Transverse colon (tissue), 4 donors: ENCODE measurements around the gene SLFN5. TPM values are rescaled to one million over a fixed set of nuclear protein-coding genes. Genes with fewer than 3 reads are reported as not detected.
"Not testable (repeated sequence)": the region's sequence is repeated elsewhere in the genome, so short reads cannot be mapped to it uniquely, and the experiment has no call there.

Experiments
- DNase-seq: peaks from one replicate; pipeline ENCODE4 v3.0.0-alpha.2; 2019
- H3K27ac ChIP-seq, 4 donors: fragments of 200-600 bp; sonication (generic); 2 replicates each; pipeline ENCODE4 v1.5.1; 2016 to 2018; ENCODE audit warnings: inconsistent platforms in 4 of 4
- H3K27me3 ChIP-seq: fragments of 200-600 bp; sonication (generic); 2 replicates; pipeline ENCODE4 v1.5.1; 2017; ENCODE audit warnings: inconsistent platforms
- H3K36me3 ChIP-seq, 4 donors: fragments of 200-600 bp; sonication (generic); 2 replicates each; pipeline ENCODE4 v1.5.1; 2017 to 2019; ENCODE audit warnings: inconsistent platforms in 4 of 4
- H3K4me1 ChIP-seq, 4 donors: fragments of 200-600 bp; sonication (generic); 2 replicates each; pipeline ENCODE4 v1.5.1; 2017 to 2020; ENCODE audit warnings: inconsistent platforms in 4 of 4
- H3K4me3 ChIP-seq, 4 donors: fragments of 200-600 bp; sonication (generic); 1 replicate in 1 of 4; 2 replicates in 3 of 4; pipeline versions ENCODE4 v1.5.1 to v1.6.1; 2017 to 2019; ENCODE audit warnings: inconsistent platforms in 4 of 4
- H3K9me3 ChIP-seq, 2 donors: fragments of 200-600 bp; sonication (generic); 2 replicates each; pipeline ENCODE4 v1.5.1; 2017 to 2019; ENCODE audit warnings: inconsistent platforms in 2 of 2
- EP300 ChIP-seq: sonication (generic); formaldehyde crosslinking; IDR thresholded peaks from one replicate; pipeline ENCODE4 v1.6.1; 2017; ENCODE audit warnings: antibody characterized with exemption, low read depth
- POLR2A ChIP-seq: fragments of 450-650 bp; IDR thresholded peaks from one replicate; pipeline ENCODE4 v1.6.1; 2016; ENCODE audit warnings: antibody characterized with exemption, mild to moderate bottlenecking, moderate library complexity
- POLR2AphosphoS5 ChIP-seq, 3 donors: sonication (generic); formaldehyde crosslinking; IDR thresholded peaks; one replicate each; pipeline ENCODE4 v1.6.1; 2016; ENCODE audit warnings: antibody characterized with exemption in 3 of 3
- WGBS, 2 donors: methylation state at CpG; one replicate each; pipeline ENCODE4 v1.1.5; 2018; ENCODE audit warnings: low coverage in 1 of 2; 5-methylcytosine and 5-hydroxymethylcytosine counted together
- in situ Hi-C, 4 donors: fragments of 200-750 bp; cut with MboI; loops; one replicate each; pipeline versions ENCODE4 v1.15.0 to v1.15.1; 2017; ENCODE audit warnings: low sequenced_read_pairs in 3 of 4, low pct_ligation_motif_present in 1 of 4, low pct_unique_long_range_greater_than_20kb in 1 of 4
- intact Hi-C: fragments of 100-400 bp; cut with DNase I; formaldehyde crosslinking; loops from one replicate; pipeline ENCODE4 v1.15.1; 2023; ENCODE audit warnings: low total_unique reads
- total RNA-seq, 4 donors: library from RNA; depleted of rRNA; stranded (reverse); fragments of >200 nt; gene quantifications; one replicate each; pipeline ENCODE4 v1.1.0, GENCODE V29; 2016
- TF ChIP-seq, protein P1 (sequence below), 5 experiments: fragments of 200-600 bp in 3 of 5; fragments of 450-650 bp in 2 of 5; sonication (generic) in 3 of 5; IDR thresholded peaks; 1 replicate in 2 of 5; 2 replicates in 3 of 5; pipeline ENCODE4 v1.5.1; 2016 to 2017; ENCODE audit warnings: antibody characterized with exemption in 5 of 5, inconsistent platforms in 3 of 5, mild to moderate bottlenecking in 2 of 5, moderate library complexity in 1 of 5

SLFN5 gene
- total RNA-seq, 4 donors from 2014 or later = 2.8 to 14.0 (median 5.7) TPM

DNA sequence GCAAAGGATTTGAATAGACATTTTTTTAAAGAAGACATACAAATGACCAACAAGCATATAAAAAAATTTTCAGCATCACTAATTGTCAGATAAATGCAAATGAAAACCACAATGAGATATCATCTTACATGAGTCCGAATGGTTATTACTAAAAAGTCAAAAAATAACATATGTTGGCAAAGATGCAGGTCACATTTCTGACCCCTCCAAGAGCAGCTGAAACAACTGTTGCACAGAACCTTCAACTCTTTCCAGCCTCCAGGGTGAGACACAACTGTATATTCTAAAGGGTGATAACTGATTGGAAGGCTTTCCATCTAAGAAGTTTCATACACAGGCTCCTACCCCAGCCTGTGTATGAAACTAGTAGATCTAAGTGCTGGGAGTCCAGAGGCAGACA lies 51.9 kb downstream of the SLFN5 start:
- H3K4me3 ChIP-seq = no peak overlapping the region
- H3K9me3 ChIP-seq = no peaks in the 10 kb centered on the region
- no peaks in the 10 kb centered on the region for H3K4me1 ChIP-seq
- in situ Hi-C loops = loop anchor here in 1 of 4 donors (10.0 kb wide), 1 partner anchor 450 kb away; no protein-coding TSS in a partner anchor
- no peak overlapping the region for H3K27ac ChIP-seq
- DNase-seq = no peak
- TF ChIP-seq POLR2AphosphoS5 (IDR thresholded peaks at IDR 0.05) = no peak
- TF ChIP-seq, protein P1, sequence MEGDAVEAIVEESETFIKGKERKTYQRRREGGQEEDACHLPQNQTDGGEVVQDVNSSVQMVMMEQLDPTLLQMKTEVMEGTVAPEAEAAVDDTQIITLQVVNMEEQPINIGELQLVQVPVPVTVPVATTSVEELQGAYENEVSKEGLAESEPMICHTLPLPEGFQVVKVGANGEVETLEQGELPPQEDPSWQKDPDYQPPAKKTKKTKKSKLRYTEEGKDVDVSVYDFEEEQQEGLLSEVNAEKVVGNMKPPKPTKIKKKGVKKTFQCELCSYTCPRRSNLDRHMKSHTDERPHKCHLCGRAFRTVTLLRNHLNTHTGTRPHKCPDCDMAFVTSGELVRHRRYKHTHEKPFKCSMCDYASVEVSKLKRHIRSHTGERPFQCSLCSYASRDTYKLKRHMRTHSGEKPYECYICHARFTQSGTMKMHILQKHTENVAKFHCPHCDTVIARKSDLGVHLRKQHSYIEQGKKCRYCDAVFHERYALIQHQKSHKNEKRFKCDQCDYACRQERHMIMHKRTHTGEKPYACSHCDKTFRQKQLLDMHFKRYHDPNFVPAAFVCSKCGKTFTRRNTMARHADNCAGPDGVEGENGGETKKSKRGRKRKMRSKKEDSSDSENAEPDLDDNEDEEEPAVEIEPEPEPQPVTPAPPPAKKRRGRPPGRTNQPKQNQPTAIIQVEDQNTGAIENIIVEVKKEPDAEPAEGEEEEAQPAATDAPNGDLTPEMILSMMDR (IDR thresholded peaks at IDR 0.05) = no peak
- no peak for TF ChIP-seq POLR2A
- no peak for TF ChIP-seq EP300
- H3K36me3 ChIP-seq = no peaks in the 10 kb centered on the region
- H3K27me3 ChIP-seq = peaks cover 3% of the 10 kb centered on the region
- intact Hi-C loops = no loop called here
- WGBS, 2 donors = 81 to 88% methylated on average over 1 of the region's 1 CpG

DNA sequence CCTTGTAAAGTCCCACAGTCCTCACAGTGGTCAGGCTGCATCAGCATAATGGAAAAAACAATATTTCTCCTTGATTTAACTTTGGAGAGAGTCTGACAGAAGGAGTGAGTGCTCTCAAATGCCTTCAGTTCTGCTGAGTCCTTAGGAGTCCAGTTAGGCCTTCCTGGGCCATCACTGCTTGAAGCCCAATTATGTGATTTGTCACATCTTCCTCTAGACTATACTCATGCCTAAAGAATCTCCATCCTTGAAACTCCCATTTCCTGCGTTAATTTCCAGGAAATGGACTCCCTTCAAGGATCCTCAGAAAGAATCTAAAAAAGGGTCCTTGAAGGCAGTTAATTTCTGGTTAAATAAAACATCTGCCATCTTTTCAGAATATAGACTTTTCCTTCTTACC lies 52.8 kb downstream of the SLFN5 start:
- H3K9me3 ChIP-seq = no peaks in the 10 kb centered on the region
- DNase-seq = no peak
- intact Hi-C loops = no loop called here
- no peak overlapping the region for H3K27ac ChIP-seq
- no peaks in the 10 kb centered on the region for H3K4me1 ChIP-seq
- TF ChIP-seq POLR2AphosphoS5 (IDR thresholded peaks at IDR 0.05) = no peak
- TF ChIP-seq POLR2A = no peak
- no peak for TF ChIP-seq EP300
- TF ChIP-seq, protein P1 (IDR thresholded peaks at IDR 0.05) = no peak
- H3K27me3 ChIP-seq = no peaks in the 10 kb centered on the region
- H3K36me3 ChIP-seq = no peaks in the 10 kb centered on the region
- no peak overlapping the region for H3K4me3 ChIP-seq
- in situ Hi-C loops = loop anchor here in 1 of 4 donors (10.0 kb wide), 1 partner anchor 449 kb away; no protein-coding TSS in a partner anchor
- 60 to 83% methylated on average over 1 of the region's 1 CpG for WGBS, 2 donors

- intact Hi-C loops (no loop called here), in situ Hi-C loops (loop anchor here in 1 of 4 donors (10.0 kb wide), 1 partner anchor 447 kb away; no protein-coding TSS in a partner anchor)
- no peak for DNase-seq
- TF ChIP-seq POLR2A = no peak
- Histone ChIP-seq H3K27ac (no peak overlapping the region), H3K36me3 (no peaks in the 10 kb centered on the region), H3K27me3 (no peaks in the 10 kb centered on the region), H3K9me3 (no peaks in the 10 kb centered on the region), H3K4me1 (no peaks in the 10 kb centered on the region), H3K4me3 (no peak overlapping the region)
- 66 to 92% methylated on average over 2 of the region's 2 CpGs for WGBS, 2 donors
Measured at GRCh38 chr17:35297666-35298065, 54.8 kb downstream of the SLFN5 start.

- H3K4me3 ChIP-seq = no peak overlapping the region
- intact Hi-C loops (no loop called here), in situ Hi-C loops (loop anchor here in 1 of 4 donors (10.0 kb wide), 1 partner anchor 446 kb away; no protein-coding TSS in a partner anchor)
- no peak for DNase-seq
- H3K36me3 ChIP-seq = no peaks in the 10 kb centered on the region
- H3K27me3 ChIP-seq = no peaks in the 10 kb centered on the region
- no peaks in the 10 kb centered on the region for H3K9me3 ChIP-seq
- no peak overlapping the region for H3K27ac ChIP-seq
- TF ChIP-seq POLR2AphosphoS5 (IDR thresholded peaks at IDR 0.05) (no peak), EP300 (no peak), POLR2A (no peak)
- TF ChIP-seq, protein P1 (IDR thresholded peaks at IDR 0.05) = no peak
- H3K4me1 ChIP-seq = no peaks in the 10 kb centered on the region
Measured at GRCh38 chr17:35298639-35299038, 55.8 kb downstream of the SLFN5 start.

DNA sequence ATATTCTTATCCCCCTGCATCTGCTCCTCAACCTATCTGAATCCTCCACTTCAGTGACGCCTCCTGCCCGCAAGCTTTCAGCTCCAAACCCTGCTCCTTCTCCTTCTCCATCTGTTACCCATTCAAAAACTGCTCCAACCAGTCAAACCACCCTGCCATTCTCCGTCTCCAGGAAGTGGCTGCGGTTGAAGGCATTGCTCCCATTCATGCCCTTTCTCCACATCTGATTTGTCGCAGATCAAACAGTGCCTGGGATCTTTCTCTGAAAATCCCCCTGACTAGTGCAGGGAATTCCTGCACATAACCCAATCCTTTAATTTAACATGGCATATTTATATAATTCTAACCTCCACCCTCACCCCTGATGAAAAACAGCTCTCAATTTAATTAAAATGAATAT lies 56.3 kb downstream of the SLFN5 start:
- H3K9me3 ChIP-seq = no peaks in the 10 kb centered on the region

DNA sequence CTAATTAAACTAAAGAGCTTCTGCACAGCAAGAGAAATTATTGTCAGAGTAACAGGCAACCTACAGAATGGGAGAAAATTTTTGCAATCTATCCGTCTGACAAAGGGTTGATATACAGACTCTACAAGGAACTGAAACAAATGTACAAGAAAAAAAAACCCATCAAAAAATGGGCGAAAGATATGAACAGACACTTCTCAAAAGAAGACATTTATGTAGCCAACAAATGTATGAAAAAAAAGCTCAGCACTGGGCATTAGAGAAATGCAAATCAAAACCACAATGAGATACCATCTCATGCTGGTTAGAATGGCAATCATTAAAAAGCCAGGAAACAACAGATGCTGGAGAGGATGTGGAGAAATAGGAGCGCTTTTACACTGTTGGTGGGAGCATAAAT lies 66.5 kb downstream of the SLFN5 start:
- H3K9me3 ChIP-seq, H3K27ac ChIP-seq, H3K4me3 ChIP-seq, H3K4me1 ChIP-seq, intact Hi-C loops, DNase-seq, H3K36me3 ChIP-seq, H3K27me3 ChIP-seq: not testable (repeated sequence)
- 84 to 100% methylated on average over 3 of the region's 3 CpGs for WGBS, 2 donors
- in situ Hi-C loops = loop anchor here in 1 of 4 donors (25.0 kb wide), 1 partner anchor 228 kb away; the partner anchor contains the start of gene SLFN12L

More for the DNA sequence above, 56.3 kb downstream of the SLFN5 start:
- Histone ChIP-seq H3K4me1 (no peaks in the 10 kb centered on the region), H3K27me3 (no peaks in the 10 kb centered on the region), H3K36me3 (no peaks in the 10 kb centered on the region), H3K4me3 (no peak overlapping the region), H3K27ac (no peak overlapping the region)
- no peak for DNase-seq
- in situ Hi-C loops (loop anchor here in 1 of 4 donors (10.0 kb wide), 1 partner anchor 446 kb away; no protein-coding TSS in a partner anchor), intact Hi-C loops (no loop called here)
- 50 to 70% methylated on average over 2 to 5 of the region's 5 CpGs for WGBS, 2 donors
- TF ChIP-seq, protein P1 (IDR thresholded peaks at IDR 0.05) = no peak
- TF ChIP-seq POLR2A = no peak
- no peak for TF ChIP-seq POLR2AphosphoS5 (IDR thresholded peaks at IDR 0.05)
- no peak for TF ChIP-seq EP300
